Lower lobe of right lung (tissue), 2 donors: ENCODE results near the gene CAMK1. TPM values are rescaled to one million over a fixed set of nuclear protein-coding genes. Genes with fewer than 3 reads are reported as not detected.

ENCODE experiments used
- ATAC-seq, 2 donors: fragments of 200-7000 bp; cut with Tn5 transposase; one replicate each; pipeline ENCODE4 v1.9.1; 2020 to 2022; ENCODE audit warnings: mild to moderate bottlenecking in 2 of 2, moderate library complexity in 2 of 2
- DNase-seq: peaks from one replicate; pipeline ENCODE4 v3.0.0-alpha.2; 2020
- H3K27ac ChIP-seq: fragments of 200-600 bp; one replicate; pipeline ENCODE4 v1.8.0; 2022
- H3K27me3 ChIP-seq: fragments of 200-600 bp; one replicate; pipeline ENCODE4 v1.8.0; 2022; ENCODE audit warnings: low read depth
- H3K36me3 ChIP-seq: fragments of 200-600 bp; one replicate; pipeline ENCODE4 v1.8.0; 2022; ENCODE audit warnings: mild to moderate bottlenecking
- H3K4me1 ChIP-seq: fragments of 200-600 bp; one replicate; pipeline ENCODE4 v1.8.0; 2022
- H3K4me3 ChIP-seq: fragments of 200-600 bp; one replicate; pipeline ENCODE4 v1.8.0; 2022; ENCODE audit warnings: mild to moderate bottlenecking
- H3K9me3 ChIP-seq: fragments of 200-600 bp; one replicate; pipeline ENCODE4 v1.8.0; 2022
- intact Hi-C: fragments of 100-400 bp; cut with DNase I; formaldehyde crosslinking; loops from one replicate; pipeline ENCODE4 v1.11.0; 2022
- total RNA-seq: library from RNA; stranded (reverse); fragmentation: NEBNext Ultra II Directional; extraction: Animal tissue kit (Norgen Biotek cat#: 25700); gene quantifications from one replicate; pipeline ENCODE4 v1.2.1, GENCODE V29; 2021
- TF ChIP-seq, protein P1 (sequence below): fragments of 200-600 bp; IDR thresholded peaks from one replicate; pipeline ENCODE4 v1.8.0; 2022; ENCODE audit warnings: antibody characterized with exemption, mild to moderate bottlenecking
- donor health status: DM: no; HTN: yes; CAD: no; lungs with severe emphysema.

Gene CAMK1
- total RNA-seq, 1 donor from 2014 or later, result 30.8 TPM

DNA sequence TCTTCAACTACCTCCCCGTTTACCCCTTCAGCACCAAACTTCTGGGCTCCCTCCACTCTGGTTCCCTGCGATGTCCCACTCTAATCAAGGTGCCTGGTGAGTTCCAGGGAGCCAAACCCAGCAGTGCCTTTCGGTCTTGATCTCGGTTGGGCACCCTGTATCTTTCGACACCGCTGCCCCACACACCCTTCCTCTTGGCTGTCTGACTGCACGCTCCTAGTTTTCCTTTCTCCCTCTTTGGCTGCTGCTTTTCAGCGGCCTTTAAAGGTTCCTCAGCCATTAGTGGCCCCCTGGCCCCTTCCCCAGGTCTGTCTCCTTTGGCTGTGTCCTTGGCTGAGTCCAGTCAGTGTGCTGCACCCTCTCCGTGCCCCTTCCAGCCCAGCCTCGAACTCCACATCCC lies 41.1 kb upstream of the CAMK1 start:
- H3K27me3 ChIP-seq, result no peaks in the 10 kb centered on the region
- peaks cover 20% of the 10 kb centered on the region for H3K4me1 ChIP-seq
- intact Hi-C loops, result no loop called here
- TF ChIP-seq, protein P1, sequence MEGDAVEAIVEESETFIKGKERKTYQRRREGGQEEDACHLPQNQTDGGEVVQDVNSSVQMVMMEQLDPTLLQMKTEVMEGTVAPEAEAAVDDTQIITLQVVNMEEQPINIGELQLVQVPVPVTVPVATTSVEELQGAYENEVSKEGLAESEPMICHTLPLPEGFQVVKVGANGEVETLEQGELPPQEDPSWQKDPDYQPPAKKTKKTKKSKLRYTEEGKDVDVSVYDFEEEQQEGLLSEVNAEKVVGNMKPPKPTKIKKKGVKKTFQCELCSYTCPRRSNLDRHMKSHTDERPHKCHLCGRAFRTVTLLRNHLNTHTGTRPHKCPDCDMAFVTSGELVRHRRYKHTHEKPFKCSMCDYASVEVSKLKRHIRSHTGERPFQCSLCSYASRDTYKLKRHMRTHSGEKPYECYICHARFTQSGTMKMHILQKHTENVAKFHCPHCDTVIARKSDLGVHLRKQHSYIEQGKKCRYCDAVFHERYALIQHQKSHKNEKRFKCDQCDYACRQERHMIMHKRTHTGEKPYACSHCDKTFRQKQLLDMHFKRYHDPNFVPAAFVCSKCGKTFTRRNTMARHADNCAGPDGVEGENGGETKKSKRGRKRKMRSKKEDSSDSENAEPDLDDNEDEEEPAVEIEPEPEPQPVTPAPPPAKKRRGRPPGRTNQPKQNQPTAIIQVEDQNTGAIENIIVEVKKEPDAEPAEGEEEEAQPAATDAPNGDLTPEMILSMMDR, result no peak
- peaks cover 17% of the 10 kb centered on the region for H3K36me3 ChIP-seq
- no peaks in the 10 kb centered on the region for H3K9me3 ChIP-seq
- peak overlapping the region; percentile 97 for H3K27ac ChIP-seq
- ATAC-seq (no peak), DNase-seq (no peak)
- H3K4me3 ChIP-seq, result peak overlapping the region; percentile 79

DNA sequence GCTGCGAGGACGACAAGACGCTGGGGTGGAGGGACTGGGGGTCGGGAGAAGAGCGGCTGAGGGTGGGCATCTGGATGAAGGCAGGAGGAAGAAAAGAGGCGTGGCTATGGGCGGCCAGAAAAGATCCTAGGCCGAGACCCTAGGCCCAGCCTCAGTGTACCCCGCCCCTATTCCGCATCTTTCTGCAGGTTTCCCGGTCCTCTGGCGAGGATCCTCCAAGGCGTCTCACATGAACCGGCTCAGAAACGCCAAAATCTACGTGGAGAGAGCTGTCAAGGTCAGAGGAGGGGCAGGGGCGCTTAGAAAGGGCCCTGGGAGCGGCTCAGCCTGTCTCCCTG lies 40.7 kb upstream of the CAMK1 start:
- peaks cover 20% of the 10 kb centered on the region for H3K4me1 ChIP-seq
- peak overlapping the region; percentile 97 for H3K27ac ChIP-seq
- H3K9me3 ChIP-seq, result no peaks in the 10 kb centered on the region
- H3K4me3 ChIP-seq, result peak overlapping the region; percentile 79
- no peaks in the 10 kb centered on the region for H3K27me3 ChIP-seq
- TF ChIP-seq, protein P1, result no peak
- peaks cover 22% of the 10 kb centered on the region for H3K36me3 ChIP-seq
- DNase-seq (no peak), ATAC-seq (peak in 1 of 2 donors; percentile 7)
- intact Hi-C loops, result no loop called here

DNA sequence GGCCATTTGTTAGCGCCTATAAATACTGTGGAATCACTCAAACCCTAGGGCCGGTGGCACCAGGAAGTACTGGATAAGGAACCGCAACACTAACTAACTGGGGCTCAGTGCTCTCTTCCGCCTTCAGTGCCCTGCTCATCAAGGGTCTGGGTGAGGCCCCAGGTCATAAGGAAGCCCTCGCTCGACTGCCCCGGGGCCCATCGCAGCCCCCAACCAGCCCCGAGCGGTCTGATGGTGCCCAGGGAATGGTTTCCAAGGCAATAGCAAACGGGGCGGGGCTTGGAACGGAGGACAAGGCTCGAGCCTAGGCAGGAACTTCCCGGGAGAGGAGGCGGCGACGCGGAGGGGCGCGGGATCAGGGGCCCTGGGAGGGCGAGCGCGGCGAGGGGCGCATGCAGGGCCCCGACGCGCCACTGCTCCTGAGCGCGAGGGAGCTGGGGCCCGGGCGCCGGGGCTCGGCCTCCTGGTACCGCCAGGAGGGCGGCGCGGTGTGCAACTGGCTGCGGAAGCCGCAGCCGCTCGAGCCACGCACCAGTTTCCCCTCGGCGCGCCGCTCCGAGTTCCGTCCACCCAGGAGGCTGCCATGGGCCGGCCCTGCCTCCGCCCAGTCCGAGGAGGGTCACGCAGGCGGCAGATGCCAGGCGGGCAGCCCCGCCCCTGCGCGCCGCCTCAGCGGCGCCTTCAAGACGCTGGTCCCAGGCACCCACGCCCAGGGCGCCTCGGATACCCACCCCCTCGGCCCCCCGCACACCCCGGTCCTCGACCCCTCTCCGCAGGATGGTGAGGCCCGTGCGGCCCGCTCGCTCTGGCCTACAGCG lies 40.1 kb upstream of the CAMK1 start, which contains the start of gene TTLL3:
Gene TTLL3 (plus strand): TSS at position 648 of the 818 bp plus-strand sequence. CDS start 400 bp downstream, outside the sequence.
- TF ChIP-seq, protein P1, result no peak
- Histone ChIP-seq H3K27ac (peak within 1 kb of the TSS; percentile 97), H3K4me1 (peaks cover 20% of the 10 kb centered on the region), H3K27me3 (no peaks in the 10 kb centered on the region), H3K36me3 (peaks cover 27% of the 10 kb centered on the region), H3K9me3 (no peaks in the 10 kb centered on the region), H3K4me3 (peak within 1 kb of the TSS; percentile 79)
- ATAC-seq (peak; percentile 93 to 95), DNase-seq (peak; percentile 89)
- intact Hi-C loops, result no loop called here

DNA sequence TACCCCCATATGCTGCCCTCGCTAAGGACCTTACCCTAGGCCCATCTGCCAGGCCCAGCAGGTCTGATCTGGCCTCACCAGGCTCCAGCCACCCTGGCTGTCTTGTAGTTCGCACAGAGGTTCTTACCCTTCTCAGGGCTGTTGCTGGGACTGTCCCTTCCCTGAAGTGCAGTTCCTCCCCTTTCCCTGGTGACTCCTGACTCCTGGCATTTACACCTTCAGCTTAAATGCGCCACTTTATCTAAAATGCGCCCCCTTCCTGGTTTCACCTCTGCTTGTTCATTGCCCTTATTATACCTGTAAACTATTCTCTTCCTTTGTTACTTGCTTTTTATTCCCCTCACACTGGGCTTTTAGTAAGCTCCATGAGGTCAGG lies 39.5 kb upstream of the CAMK1 start:
- Histone ChIP-seq H3K27ac (peak overlapping the region; percentile 97), H3K4me1 (peaks cover 20% of the 10 kb centered on the region), H3K9me3 (no peaks in the 10 kb centered on the region), H3K36me3 (peaks cover 33% of the 10 kb centered on the region), H3K4me3 (peak overlapping the region; percentile 79), H3K27me3 (no peaks in the 10 kb centered on the region)
- intact Hi-C loops, result no loop called here
- DNase-seq (no peak), ATAC-seq (peak; percentile 46 to 49)
- TF ChIP-seq, protein P1, result no peak

DNA sequence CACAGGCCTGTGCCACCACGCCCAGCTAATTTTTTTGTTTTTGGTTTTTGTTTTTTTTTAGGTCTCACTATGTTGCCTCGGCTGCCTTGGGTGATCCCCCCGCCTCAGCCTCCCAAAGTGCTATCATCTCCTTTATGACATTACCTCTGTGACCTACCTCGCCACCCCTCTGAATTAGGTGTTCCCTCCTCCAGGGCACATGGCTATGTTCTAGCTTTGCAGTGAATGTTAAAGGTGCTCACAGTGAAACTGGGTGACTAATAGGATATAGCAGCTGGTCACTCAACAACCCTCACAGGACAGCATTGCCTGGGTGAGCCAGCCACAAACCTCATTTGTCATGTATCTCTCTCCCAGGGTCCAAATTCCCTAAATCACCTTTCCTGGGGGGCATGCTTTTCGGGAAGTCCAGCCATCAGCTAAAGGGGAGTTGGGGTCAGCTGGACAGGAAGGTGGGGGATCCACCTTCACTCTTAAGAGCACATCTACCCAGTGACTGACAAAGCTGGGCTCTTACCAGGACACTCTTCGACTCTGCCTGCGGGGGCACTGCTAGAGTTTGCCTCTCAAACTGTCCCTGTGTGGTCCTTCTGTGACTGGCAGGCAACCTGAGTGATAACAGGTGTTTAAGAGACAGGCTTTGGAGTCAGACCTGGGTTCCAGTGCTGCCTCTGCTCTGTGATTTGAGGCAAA lies 38.7 kb upstream of the CAMK1 start:
- Histone ChIP-seq H3K27me3 (no peaks in the 10 kb centered on the region), H3K4me1 (peaks cover 20% of the 10 kb centered on the region), H3K9me3 (no peaks in the 10 kb centered on the region), H3K36me3 (peaks cover 41% of the 10 kb centered on the region), H3K27ac (peak overlapping the region; percentile 97), H3K4me3 (no peak overlapping the region)
- DNase-seq (no peak), ATAC-seq (no peak)
- TF ChIP-seq, protein P1, result peak; percentile 14
- intact Hi-C loops, result no loop called here
